K562 (cell line): ENCODE measurements around the gene NR2F1. TPM values are rescaled to one million over a fixed set of nuclear protein-coding genes. Genes with fewer than 3 reads are reported as not detected.

Source experiments
- ATAC-seq: fragments of 200-7000 bp; cut with Tn5 transposase; 3 replicates; pipeline ENCODE4 v1.9.1; 2020; ENCODE audit warnings: moderate library complexity
- BruUV-seq: library from RNA; stranded (reverse); fragments of 400-500 nt; replicated peaks from 2 replicates; lab custom pipeline; 2021; lab: Mats Ljungman, UMichigan
- CTCF ChIA-PET: fragments of 300-600 bp; formaldehyde crosslinking; extraction: SDS; loops from one replicate; lab custom pipeline; 2021; ENCODE audit warnings: low intra/inter-chr PET ratio; lab: Yijun Ruan, JAX
- POLR2A ChIA-PET: fragments of 300-600, 350-650 bp; sonication (Branson Sonifier 250); formaldehyde crosslinking; extraction: SDS; loops from one replicate; lab custom pipeline; 2021; ENCODE audit warnings: antibody characterized with exemption, inconsistent platforms; lab: Yijun Ruan, JAX
- DNase-seq, 4 experiments: peaks; one replicate each; pipeline versions ENCODE4 v3.0.0 to v3.0.0-alpha.2; 2011 to 2018; ENCODE audit warnings: low spot score in 3 of 4, mixed read lengths in 3 of 4; ENCODE audit errors: extremely low read depth in 1 of 4
- FAIRE-seq: peaks from 2 replicates; lab custom pipeline; 2011; peaks lifted over from hg19 to GRCh38; lab: Jason Lieb, UNC
- H2AFZ ChIP-seq: 2 replicates; pipeline ENCODE4 v1.6.0; 2011; ENCODE audit warnings: low read depth, low read length, control low read depth, inconsistent platforms
- H3K27ac ChIP-seq: fragments of 200-600 bp; 3 replicates; pipeline ENCODE4 v1.8.0; 2011; ENCODE audit warnings: low read depth, mild to moderate bottlenecking, control low read depth, inconsistent platforms, low read length, moderate library complexity, mixed read lengths; ENCODE audit errors: extremely low read depth
- H3K27me3 ChIP-seq, 2 experiments: fragments of 300-600 bp in 1 of 2; 2 replicates in 1 of 2; 3 replicates in 1 of 2; pipeline versions ENCODE4 v1.6.0 to v1.8.0; 2011; ENCODE audit warnings: inconsistent platforms in 2 of 2, low read length in 2 of 2, mild to moderate bottlenecking in 1 of 2, mixed read lengths in 1 of 2, moderate library complexity in 1 of 2; ENCODE audit not compliant: control insufficient read depth in 2 of 2, insufficient read depth in 2 of 2
- H3K36me3 ChIP-seq: fragments of 300-600 bp; 3 replicates; pipeline ENCODE4 v1.8.0; 2011; ENCODE audit warnings: mild to moderate bottlenecking, low read length, inconsistent platforms; ENCODE audit not compliant: control insufficient read depth, insufficient read depth
- H3K4me1 ChIP-seq, 2 experiments: fragments of 200-600 bp in 1 of 2; replicated peaks in 1 of 2; 2 replicates in 1 of 2; 3 replicates in 1 of 2; pipeline versions ENCODE4 v1.5.1 to v1.8.0; 2011; ENCODE audit warnings: inconsistent platforms in 2 of 2, low read length in 2 of 2, mild to moderate bottlenecking in 1 of 2, mixed read lengths in 1 of 2, moderate library complexity in 1 of 2; ENCODE audit not compliant: control insufficient read depth in 2 of 2, insufficient read depth in 2 of 2
- H3K4me2 ChIP-seq: 2 replicates; pipeline ENCODE4 v1.6.1; 2011; ENCODE audit warnings: low read length, control low read depth, inconsistent platforms, mixed read lengths; ENCODE audit not compliant: insufficient read depth
- H3K4me3 ChIP-seq: fragments of 200-600 bp; sonication (generic), shearing (Covaris generic); 2 replicates; pipeline ENCODE4 v1.5.1; 2016; ENCODE audit warnings: control low read depth, inconsistent platforms
- H3K79me2 ChIP-seq: fragments of 200-600 bp; 3 replicates; pipeline ENCODE4 v1.8.0; 2011; ENCODE audit warnings: low read length, inconsistent platforms; ENCODE audit not compliant: control insufficient read depth, insufficient read depth
- H3K9ac ChIP-seq, 2 experiments: 2 replicates each; pipeline versions ENCODE4 v1.6.0 to v1.6.1; 2011; ENCODE audit warnings: low read depth in 2 of 2, low read length in 2 of 2, control low read depth in 1 of 2, inconsistent platforms in 1 of 2, mild to moderate bottlenecking in 1 of 2, mixed read lengths in 1 of 2; ENCODE audit not compliant: insufficient read depth in 1 of 2
- H3K9me1 ChIP-seq: one replicate; pipeline ENCODE4 v1.6.0; 2011; ENCODE audit warnings: inconsistent platforms, mild to moderate bottlenecking, low read length, moderate library complexity; ENCODE audit not compliant: control insufficient read depth, insufficient read depth
- H3K9me3 ChIP-seq: replicated peaks from 2 replicates; pipeline ENCODE4 v1.5.1; 2011; ENCODE audit warnings: low read depth, low read length, inconsistent platforms; ENCODE audit not compliant: control insufficient read depth, insufficient read depth
- H4K20me1 ChIP-seq: replicated peaks from 2 replicates; pipeline ENCODE4 v1.6.1; 2011; ENCODE audit warnings: low read length, inconsistent platforms, mixed read lengths; ENCODE audit not compliant: control insufficient read depth, insufficient read depth
- FOXO4 ChIP-seq: fragments of 450-650 bp; formaldehyde crosslinking; IDR thresholded peaks from 2 replicates; pipeline ENCODE4 v1.4.0; 2020; ENCODE audit warnings: mild to moderate bottlenecking, moderate library complexity
- PCBP2 ChIP-seq: fragments of 200-400 bp; formaldehyde crosslinking; IDR thresholded peaks from 2 replicates; pipeline ENCODE4 v1.6.1; 2018; ENCODE audit warnings: low read length, low read depth, mild to moderate bottlenecking, moderate library complexity; ENCODE audit not compliant: poor library complexity, severe bottlenecking
- SMAD2 ChIP-seq: fragments of 150-350 bp; IDR thresholded peaks from 2 replicates; pipeline ENCODE4 v1.6.1; 2014; ENCODE audit warnings: low read depth, mild to moderate bottlenecking, low read length
- ZNF436 ChIP-seq: fragments of 250-450, 450-650 bp; sonication (Bioruptor Pico); formaldehyde crosslinking; IDR thresholded peaks from 2 replicates; pipeline ENCODE4 v1.7.0; 2020; ENCODE audit warnings: mild to moderate bottlenecking
- WGBS: fragments of 100-300 bp; shearing (Covaris generic); methylation state at CpG from one replicate; pipeline ENCODE4 v1.1.6; 2016; ENCODE audit warnings: low coverage, mixed read lengths; ENCODE audit not compliant: insufficient coverage; ENCODE audit errors: missing lambda C conversion rate; 5-methylcytosine and 5-hydroxymethylcytosine counted together
- in situ Hi-C: fragments of 300-500 bp; cut with MboI; formaldehyde crosslinking; loops from 4 replicates; pipeline ENCODE4 v1.15.0; 2018; ENCODE audit warnings: inconsistent platforms, mixed read lengths
- intact Hi-C: fragments of 100-400 bp; cut with micrococcal nuclease; formaldehyde crosslinking; loops from 2 replicates; pipeline ENCODE4 v1.14.2; 2022
- polyA plus RNA-seq, 8 experiments: library from polyadenylated mRNA; depleted of rRNA in 4 of 8; stranded (reverse) in 5 of 8; unstranded in 3 of 8; fragments of >200 nt; fragmentation: Nextera tagmentation in 2 of 8; fragmentation: Illumina TruSeq in 1 of 8; extraction: Ambion mirVana in 2 of 8; extraction: Trizol in 1 of 8; gene quantifications; 2 replicates each; pipeline versions ENCODE4 v1.2.1 to v1.2.3, GENCODE V29; 2011 to 2014; ENCODE audit warnings: inconsistent platforms in 1 of 8, missing spikeins in 1 of 8
- total RNA-seq, 7 experiments: library from RNA; depleted of rRNA in 6 of 7; stranded (reverse); fragments of >200 nt in 6 of 7; fragmentation: Illumina TruSeq in 2 of 7; extraction: Trizol in 2 of 7; gene quantifications; 2 replicates each; pipeline versions ENCODE4 v1.2.1 to v1.2.3, GENCODE V29; 2011 to 2021; ENCODE audit warnings: low replicate concordance in 1 of 7
- TF ChIP-seq, protein P1 (sequence below): fragments of 250-450 bp; sonication (Bioruptor Pico); IDR thresholded peaks from 2 replicates; pipeline ENCODE4 v1.5.1; 2021; ENCODE audit warnings: mild to moderate bottlenecking
- TF ChIP-seq, protein P2 (sequence below): fragments of 250-450 bp; sonication (Bioruptor Pico); IDR thresholded peaks from 2 replicates; pipeline ENCODE4 v1.4.0; 2020

NR2F1 gene
- total and polyA plus RNA-seq, 9 of the 15 experiments (the other 6 are each of a cell fraction or from before 2014, with no cell fraction given), result 0.18 TPM; not detected in 8

DNA sequence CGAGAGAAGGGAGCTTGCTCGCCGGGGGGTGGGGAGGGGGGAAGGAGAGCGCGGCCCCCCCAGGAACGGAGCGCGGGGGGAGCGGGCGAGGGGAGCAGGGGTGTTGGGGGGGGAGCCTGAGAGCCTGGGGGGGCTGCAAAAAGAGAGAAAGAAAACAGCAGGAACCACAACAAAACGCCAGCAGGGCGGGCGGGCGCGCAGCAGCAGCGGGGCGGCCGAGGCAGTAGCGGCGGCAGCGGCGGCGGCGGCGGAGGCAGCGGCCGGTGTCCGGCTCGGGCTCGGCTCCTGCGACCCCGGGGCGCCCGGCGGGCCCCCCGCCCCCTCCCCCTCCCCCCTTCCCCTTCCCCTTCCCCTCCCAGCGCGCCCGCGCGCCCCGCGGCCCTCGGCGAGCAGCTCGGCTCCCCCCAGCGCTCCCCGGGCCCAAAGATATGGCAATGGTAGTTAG lies 1.6 kb downstream of the NR2F1 start:
- DNase-seq (no peak), FAIRE-seq (no peak), ATAC-seq (no peak)
- Histone ChIP-seq H4K20me1 (no peaks in the 10 kb centered on the region), H3K79me2 (no peaks in the 10 kb centered on the region), H2AFZ (no peak overlapping the region), H3K27ac (no peak overlapping the region), H3K9ac (no peak overlapping the region), H3K27me3 (peaks cover 0 to 12% of the 10 kb centered on the region in 2 experiments; a peak in 3 of 5 replicates), H3K9me1 (no peaks in the 10 kb centered on the region), H3K9me3 (no peaks in the 10 kb centered on the region), H3K4me3 (no peak overlapping the region), H3K4me1 (peaks cover 0 to 14% of the 10 kb centered on the region in 2 experiments; a peak in 2 of 5 replicates), H3K4me2 (no peak overlapping the region), H3K36me3 (no peaks in the 10 kb centered on the region)
- ChIA-PET CTCF (no interaction called here), POLR2A (interaction anchor here (1.2 kb wide), 1 partner anchor 13 kb away, joined by 3 read pairs; no protein-coding TSS in a partner anchor)
- intact Hi-C loops (loop anchor here (5.0 kb wide), 1 partner anchor 1153 kb away; no protein-coding TSS in a partner anchor), in situ Hi-C loops (loop anchor here (25.0 kb wide), 1 partner anchor 1153 kb away; no protein-coding TSS in a partner anchor)
- BruUV-seq, result no TSS peak
- no peak for TF ChIP-seq PCBP2
- TF ChIP-seq, protein P1, sequence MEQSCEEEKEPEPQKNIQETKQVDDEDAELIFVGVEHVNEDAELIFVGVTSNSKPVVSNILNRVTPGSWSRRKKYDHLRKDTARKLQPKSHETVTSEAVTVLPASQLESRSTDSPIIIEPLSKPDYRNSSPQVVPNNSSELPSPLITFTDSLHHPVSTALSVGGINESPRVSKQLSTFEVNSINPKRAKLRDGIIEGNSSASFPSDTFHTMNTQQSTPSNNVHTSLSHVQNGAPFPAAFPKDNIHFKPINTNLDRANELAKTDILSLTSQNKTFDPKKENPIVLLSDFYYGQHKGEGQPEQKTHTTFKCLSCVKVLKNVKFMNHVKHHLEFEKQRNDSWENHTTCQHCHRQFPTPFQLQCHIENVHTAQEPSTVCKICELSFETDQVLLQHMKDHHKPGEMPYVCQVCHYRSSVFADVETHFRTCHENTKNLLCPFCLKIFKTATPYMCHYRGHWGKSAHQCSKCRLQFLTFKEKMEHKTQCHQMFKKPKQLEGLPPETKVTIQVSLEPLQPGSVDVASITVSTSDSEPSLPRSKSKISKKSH (CRISPR knock-in tag), result no peak
- TF ChIP-seq, protein P2, sequence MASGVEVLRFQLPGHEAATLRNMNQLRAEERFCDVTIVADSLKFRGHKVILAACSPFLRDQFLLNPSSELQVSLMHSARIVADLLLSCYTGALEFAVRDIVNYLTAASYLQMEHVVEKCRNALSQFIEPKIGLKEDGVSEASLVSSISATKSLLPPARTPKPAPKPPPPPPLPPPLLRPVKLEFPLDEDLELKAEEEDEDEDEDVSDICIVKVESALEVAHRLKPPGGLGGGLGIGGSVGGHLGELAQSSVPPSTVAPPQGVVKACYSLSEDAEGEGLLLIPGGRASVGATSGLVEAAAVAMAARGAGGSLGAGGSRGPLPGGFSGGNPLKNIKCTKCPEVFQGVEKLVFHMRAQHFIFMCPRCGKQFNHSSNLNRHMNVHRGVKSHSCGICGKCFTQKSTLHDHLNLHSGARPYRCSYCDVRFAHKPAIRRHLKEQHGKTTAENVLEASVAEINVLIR, result no peak
- TF ChIP-seq ZNF436 (CRISPR knock-in tag), result no peak
- TF ChIP-seq SMAD2, result no peak
- TF ChIP-seq FOXO4 (CRISPR knock-in tag), result no peak
- WGBS, result no CpG with 5 or more reads among the region's 48 CpGs
